H1 (cell line): ENCODE results near the gene KRTAP10-8. TPM values are rescaled to one million over a fixed set of nuclear protein-coding genes. Genes with fewer than 3 reads are reported as not detected.

Experiments used
- CTCF ChIA-PET: fragments of 300-600 bp; sonication (Branson Sonifier 250); formaldehyde crosslinking; loops from one replicate; lab custom pipeline; 2021; ENCODE audit not compliant: partially characterized antibody; lab: Charles Lee
- POLR2A ChIA-PET: fragments of 300-600 bp; sonication (Branson Sonifier 250); formaldehyde crosslinking; loops from one replicate; lab custom pipeline; 2021; ENCODE audit warnings: inconsistent platforms; ENCODE audit not compliant: partially characterized antibody; lab: Charles Lee
- DNase-seq, 2 experiments: peaks; one replicate each; pipeline versions ENCODE4 v3.0.0 to v3.0.0-alpha.2; 2010 to 2022; ENCODE audit warnings: low spot score in 2 of 2, low read depth in 1 of 2, mixed read lengths in 1 of 2
- FAIRE-seq: peaks from 2 replicates; lab custom pipeline; 2011; peaks lifted over from hg19 to GRCh38; lab: Jason Lieb, UNC
- H2AFZ ChIP-seq: 2 replicates; pipeline ENCODE4 v1.8.1; 2012; ENCODE audit warnings: low read length, inconsistent platforms
- H2AK5ac ChIP-seq: 2 replicates; pipeline ENCODE4 v1.6.1; 2013; ENCODE audit warnings: low read depth, low read length
- H2BK120ac ChIP-seq: replicated peaks from 2 replicates; pipeline ENCODE3; 2013; ENCODE audit warnings: low read depth, low read length, inconsistent platforms
- H2BK12ac ChIP-seq: 2 replicates; pipeline ENCODE4 v1.6.1; 2013; ENCODE audit warnings: low read depth, low read length
- H2BK15ac ChIP-seq: 2 replicates; pipeline ENCODE4 v1.6.1; 2013; ENCODE audit warnings: low read length
- H2BK20ac ChIP-seq: 2 replicates; pipeline ENCODE4 v1.6.1; 2013; ENCODE audit warnings: low read length
- H2BK5ac ChIP-seq: 2 replicates; pipeline ENCODE4 v1.6.1; 2013; ENCODE audit warnings: low read depth, low read length
- H3K14ac ChIP-seq: 2 replicates; pipeline ENCODE4 v1.6.1; 2013; ENCODE audit warnings: inconsistent platforms; ENCODE audit not compliant: insufficient read length
- H3K18ac ChIP-seq: 2 replicates; pipeline ENCODE4 v1.6.1; 2013; ENCODE audit warnings: low read length; ENCODE audit errors: extremely low read depth
- H3K23ac ChIP-seq: 2 replicates; pipeline ENCODE4 v1.6.1; 2013; ENCODE audit warnings: inconsistent platforms; ENCODE audit not compliant: insufficient read length
- H3K23me2 ChIP-seq: 2 replicates; pipeline ENCODE4 v1.6.1; 2013; ENCODE audit warnings: low read depth, low read length
- H3K27ac ChIP-seq: 2 replicates; pipeline ENCODE4 v1.6.1; 2011; ENCODE audit warnings: low read depth, low read length, inconsistent platforms
- H3K27me3 ChIP-seq, 4 experiments: replicated peaks in 1 of 4; 1 replicate in 1 of 4; 2 replicates in 3 of 4; pipeline versions ENCODE4 v1.6.1 to v1.8.1; 2011 to 2013; ENCODE audit warnings: low read length in 3 of 4, mild to moderate bottlenecking in 3 of 4, inconsistent platforms in 2 of 4, mixed read lengths in 2 of 4, moderate library complexity in 1 of 4; ENCODE audit not compliant: control insufficient read depth in 3 of 4, insufficient read depth in 3 of 4; ENCODE audit errors: extremely low read depth in 1 of 4
- H3K36me3 ChIP-seq, 4 experiments: 2 replicates each; pipeline versions ENCODE4 v1.6.1 to v1.8.1; 2011 to 2013; ENCODE audit warnings: mild to moderate bottlenecking in 4 of 4, low read length in 3 of 4, moderate library complexity in 2 of 4, control low read depth in 1 of 4, inconsistent platforms in 1 of 4; ENCODE audit not compliant: insufficient read depth in 4 of 4, control insufficient read depth in 2 of 4
- H3K4ac ChIP-seq: replicated peaks from 2 replicates; pipeline ENCODE3; 2013; ENCODE audit warnings: low read length, low read depth, mixed read lengths, inconsistent platforms; ENCODE audit not compliant: insufficient read length
- H3K4me1 ChIP-seq, 4 experiments: replicated peaks in 1 of 4; 1 replicate in 1 of 4; 2 replicates in 3 of 4; pipeline versions ENCODE4 v1.6.1 to v1.8.1; 2011 to 2013; ENCODE audit warnings: low read length in 3 of 4, inconsistent platforms in 2 of 4, mixed read lengths in 1 of 4; ENCODE audit not compliant: insufficient read depth in 4 of 4, control insufficient read depth in 3 of 4
- H3K4me2 ChIP-seq, 2 experiments: 2 replicates each; pipeline versions ENCODE4 v1.6.1 to v1.8.1; 2011 to 2013; ENCODE audit warnings: low read depth in 2 of 2, low read length in 2 of 2, control low read depth in 1 of 2, inconsistent platforms in 1 of 2, mild to moderate bottlenecking in 1 of 2; ENCODE audit not compliant: insufficient read depth in 1 of 2
- H3K4me3 ChIP-seq, 4 experiments: fragments of 200-600, 300-600 bp in 1 of 4; sonication (generic), shearing (Covaris generic), sonication (Bioruptor Twin) in 1 of 4; 2 replicates each; pipeline versions ENCODE4 v1.5.1 to v1.8.1; 2011 to 2016; ENCODE audit warnings: low read length in 4 of 4, low read depth in 3 of 4, control low read depth in 2 of 4, inconsistent platforms in 2 of 4, mild to moderate bottlenecking in 2 of 4, mixed read lengths in 1 of 4, moderate library complexity in 1 of 4; ENCODE audit not compliant: insufficient read depth in 2 of 4; ENCODE audit errors: extremely low read depth in 1 of 4
- H3K56ac ChIP-seq: replicated peaks from 2 replicates; pipeline ENCODE3; 2013; ENCODE audit warnings: low read depth, mild to moderate bottlenecking, mixed read lengths, low read length, inconsistent platforms; ENCODE audit not compliant: insufficient read length
- H3K79me1 ChIP-seq: 2 replicates; pipeline ENCODE4 v1.6.1; 2013; ENCODE audit warnings: low read depth, low read length, control low read depth
- H3K79me2 ChIP-seq, 2 experiments: 2 replicates each; pipeline versions ENCODE4 v1.6.1 to v1.8.1; 2012 to 2013; ENCODE audit warnings: low read length in 2 of 2, mild to moderate bottlenecking in 2 of 2, inconsistent platforms in 1 of 2; ENCODE audit not compliant: insufficient read depth in 2 of 2, control insufficient read depth in 1 of 2
- H3K9ac ChIP-seq, 4 experiments: replicated peaks in 1 of 4; 1 replicate in 1 of 4; 2 replicates in 3 of 4; pipeline versions ENCODE4 v1.6.1 to v1.8.1; 2011 to 2013; ENCODE audit warnings: low read depth in 3 of 4, low read length in 3 of 4, control low read depth in 2 of 4, mild to moderate bottlenecking in 2 of 4, moderate library complexity in 2 of 4, inconsistent platforms in 1 of 4; ENCODE audit errors: extremely low read depth in 1 of 4
- H3K9me3 ChIP-seq, 2 experiments: 2 replicates each; pipeline versions ENCODE4 v1.6.1 to v1.8.1; 2012 to 2013; ENCODE audit warnings: mild to moderate bottlenecking in 2 of 2, moderate library complexity in 2 of 2, control low read depth in 1 of 2, inconsistent platforms in 1 of 2, low read depth in 1 of 2, low read length in 1 of 2, mixed read lengths in 1 of 2; ENCODE audit not compliant: insufficient read depth in 2 of 2
- H4K20me1 ChIP-seq, 2 experiments: replicated peaks in 1 of 2; 2 replicates each; pipeline versions ENCODE3 to v1.8.1; 2011 to 2013; ENCODE audit warnings: inconsistent platforms in 2 of 2, low read length in 2 of 2, mild to moderate bottlenecking in 1 of 2; ENCODE audit not compliant: insufficient read depth in 2 of 2, control insufficient read depth in 1 of 2
- H4K5ac ChIP-seq: 2 replicates; pipeline ENCODE4 v1.6.1; 2013; ENCODE audit warnings: low read length, low read depth, mixed read lengths, inconsistent platforms; ENCODE audit not compliant: insufficient read length
- H4K8ac ChIP-seq: 2 replicates; pipeline ENCODE4 v1.8.0; 2013; ENCODE audit warnings: mild to moderate bottlenecking, moderate library complexity, low read length, inconsistent platforms; ENCODE audit not compliant: insufficient read depth; ENCODE audit errors: extremely low read depth
- H4K91ac ChIP-seq: replicated peaks from 2 replicates; pipeline ENCODE3; 2013; ENCODE audit warnings: low read length, mixed read lengths, inconsistent platforms; ENCODE audit not compliant: insufficient read length
- BCL11A ChIP-seq, 2 experiments: IDR thresholded peaks; one replicate each; pipeline ENCODE4 v1.6.1; 2011; ENCODE audit warnings: low read depth in 2 of 2, low read length in 2 of 2, mild to moderate bottlenecking in 2 of 2
- CTBP2 ChIP-seq: IDR thresholded peaks from 2 replicates; pipeline ENCODE4 v1.7.0; 2011; ENCODE audit warnings: borderline replicate concordance, mild to moderate bottlenecking, moderate library complexity, mixed read lengths, low read length; ENCODE audit not compliant: insufficient read depth, insufficient read length
- KDM1A ChIP-seq: fragments of 200-600, 300-600 bp; sonication (generic); IDR thresholded peaks from 2 replicates; pipeline ENCODE4 v1.7.1; 2016; ENCODE audit warnings: mild to moderate bottlenecking, low read length, borderline replicate concordance
- SUZ12 ChIP-seq: fragments of 200-600 bp; sonication (generic); IDR thresholded peaks from 2 replicates; pipeline ENCODE4 v1.6.1; 2012; ENCODE audit warnings: mild to moderate bottlenecking, inconsistent platforms, low read length, moderate library complexity, mixed read lengths
- TAF1 ChIP-seq: IDR thresholded peaks from 2 replicates; pipeline ENCODE4 v1.6.1; 2011; ENCODE audit warnings: mild to moderate bottlenecking, low read depth, low read length
- TEAD4 ChIP-seq: IDR thresholded peaks from 2 replicates; pipeline ENCODE4 v1.6.1; 2012; ENCODE audit warnings: low read depth, low read length, inconsistent platforms, mixed read lengths
- WGBS, 2 experiments: shearing (Covaris generic) in 1 of 2; methylation state at CpG; one replicate each; pipeline versions ENCODE4 v1.1.6 to v1.1.7; 2013 to 2015; ENCODE audit warnings: low lambda C conversion rate in 2 of 2, mixed read lengths in 2 of 2, inconsistent platforms in 1 of 2, low coverage in 1 of 2, missing lambda C conversion rate in 1 of 2; ENCODE audit not compliant: insufficient replicate concordance in 2 of 2, insufficient coverage in 1 of 2, insufficient read length in 1 of 2; ENCODE audit errors: extremely low coverage in 1 of 2, missing lambda C conversion rate in 1 of 2; 5-methylcytosine and 5-hydroxymethylcytosine counted together
- polyA plus RNA-seq, 7 experiments: library from polyadenylated mRNA; depleted of rRNA in 3 of 7; stranded (reverse) in 5 of 7; unstranded in 2 of 7; fragments of >200 nt in 5 of 7; fragments of 200-250 nt in 2 of 7; gene quantifications; 1 replicate in 5 of 7; 2 replicates in 1 of 7; 4 replicates in 1 of 7; pipeline versions ENCODE4 v1.2.1 to v1.2.3, GENCODE V29; 2011 to 2013; ENCODE audit warnings: missing spikeins in 2 of 7, mixed read lengths in 2 of 7
- total RNA-seq: library from RNA; stranded (reverse); fragmentation: NEBNext Ultra II Directional; extraction: Animal tissue kit (Norgen Biotek cat#: 25700); gene quantifications from 2 replicates; pipeline ENCODE4 v1.2.1, GENCODE V29; 2021

KRTAP10-8 gene
- total and polyA plus RNA-seq, 2 of the 8 experiments (the other 6 are each of a cell fraction or from before 2014, with no cell fraction given) = not detected

- Histone ChIP-seq H4K91ac (no peak overlapping the region), H3K79me2 (no peaks in the 10 kb centered on the region), H4K20me1 (no peaks in the 10 kb centered on the region), H2AK5ac (no peak overlapping the region), H3K4me2 (no peak overlapping the region), H2BK20ac (no peak overlapping the region), H3K56ac (no peak overlapping the region), H3K23me2 (no peaks in the 10 kb centered on the region; the same call in 1 of the 2 replicates), H3K4me1 (peaks cover 0 to 11% (median 0%) of the 10 kb centered on the region in 4 experiments; a peak in 1 of 7 replicates), H3K9me3 (peaks cover 7 to 13% of the 10 kb centered on the region in 2 experiments; a peak in 3 of 4 replicates), H3K9ac (no peak overlapping the region), H2BK12ac (no peak overlapping the region), H3K27ac (no peak overlapping the region), H4K8ac (no peak overlapping the region; the same call in 1 of the 2 replicates), H3K27me3 (no peaks in the 10 kb centered on the region; a peak in 1 of 7 replicates), H3K4ac (no peak overlapping the region), H4K5ac (no peak overlapping the region), H3K79me1 (no peaks in the 10 kb centered on the region), H2BK15ac (no peak overlapping the region), H2AFZ (no peak overlapping the region), H3K23ac (no peak overlapping the region), H2BK5ac (no peak overlapping the region), H3K18ac (no peak overlapping the region), H3K4me3 (no peak overlapping the region), H3K14ac (no peak overlapping the region), H2BK120ac (no peak overlapping the region), H3K36me3 (no peaks in the 10 kb centered on the region)
- POLR2A ChIA-PET = interaction anchor here (1.1 kb wide), 1 partner anchor 21 kb away, joined by 4 read pairs; no protein-coding TSS in a partner anchor
- CTCF ChIA-PET = interaction anchor here (0.9 to 1.1 kb wide), 2 partner anchors 18 to 116 kb away, joined by 3 read pairs; no protein-coding TSS in a partner anchor
- WGBS, 2 experiments = 73% methylated on average over 4 of the region's 4 CpGs; no CpG with 5 or more reads in 1 of the 2 experiments
- DNase-seq (no peak), FAIRE-seq (no peak)
- TF ChIP-seq BCL11A (IDR thresholded peaks at IDR 0.05; ENCODE audit: low read depth in 2 of 2, low read length in 2 of 2) (no peak), SUZ12 (no peak), CTBP2 (no peak), TEAD4 (no peak), TAF1 (no peak), KDM1A (no peak)
Measured at GRCh38 chr21:44571296-44571695, 40.6 kb upstream of the KRTAP10-8 start.
